DND-41 (cell line): ENCODE results near the gene TNNC2.

Experiments used
- CTCF ChIP-seq: IDR thresholded peaks from 2 replicates; pipeline ENCODE4 v1.5.1; 2012; ENCODE audit warnings: borderline replicate concordance, low read length, moderate library complexity, mild to moderate bottlenecking; ENCODE audit not compliant: poor library complexity, severe bottlenecking; ENCODE audit errors: extremely low read depth
- EZH2 ChIP-seq: IDR thresholded peaks from 3 replicates; pipeline ENCODE4 v1.6.1; 2012; ENCODE audit warnings: borderline replicate concordance, low read depth, mild to moderate bottlenecking, moderate library complexity, low read length, inconsistent platforms; ENCODE audit not compliant: severe bottlenecking

GRCh38 chr20:45874576-45874975 is 47.5 kb upstream of the TNNC2 start:
- TF ChIP-seq CTCF, result no peak
- no peak for TF ChIP-seq EZH2
